Measurements from ENCODE around the gene QSOX1. TPM values are rescaled to one million over a fixed set of nuclear protein-coding genes. Genes with fewer than 3 reads are reported as not detected.
A peak's percentile ranks its signal among the peaks of the same experiment; 100 is the strongest.

The QSOX1 gene
- total and polyA plus RNA-seq, 2 donors (not counting 3 experiments of a cell fraction or from before 2014, with no cell fraction given) = 256 to 415 TPM

- TF ChIP-seq, protein P1, sequence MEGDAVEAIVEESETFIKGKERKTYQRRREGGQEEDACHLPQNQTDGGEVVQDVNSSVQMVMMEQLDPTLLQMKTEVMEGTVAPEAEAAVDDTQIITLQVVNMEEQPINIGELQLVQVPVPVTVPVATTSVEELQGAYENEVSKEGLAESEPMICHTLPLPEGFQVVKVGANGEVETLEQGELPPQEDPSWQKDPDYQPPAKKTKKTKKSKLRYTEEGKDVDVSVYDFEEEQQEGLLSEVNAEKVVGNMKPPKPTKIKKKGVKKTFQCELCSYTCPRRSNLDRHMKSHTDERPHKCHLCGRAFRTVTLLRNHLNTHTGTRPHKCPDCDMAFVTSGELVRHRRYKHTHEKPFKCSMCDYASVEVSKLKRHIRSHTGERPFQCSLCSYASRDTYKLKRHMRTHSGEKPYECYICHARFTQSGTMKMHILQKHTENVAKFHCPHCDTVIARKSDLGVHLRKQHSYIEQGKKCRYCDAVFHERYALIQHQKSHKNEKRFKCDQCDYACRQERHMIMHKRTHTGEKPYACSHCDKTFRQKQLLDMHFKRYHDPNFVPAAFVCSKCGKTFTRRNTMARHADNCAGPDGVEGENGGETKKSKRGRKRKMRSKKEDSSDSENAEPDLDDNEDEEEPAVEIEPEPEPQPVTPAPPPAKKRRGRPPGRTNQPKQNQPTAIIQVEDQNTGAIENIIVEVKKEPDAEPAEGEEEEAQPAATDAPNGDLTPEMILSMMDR (IDR thresholded peaks at IDR 0.05; ENCODE audit: extremely low read depth in 1 of 2, insufficient read depth in 1 of 2, low read depth in 1 of 2, low read length in 2 of 2) = peak; percentile 63 to 81
- TF ChIP-seq GATA2 (IDR thresholded peaks at IDR 0.05; ENCODE audit: insufficient read depth, insufficient read length, low read depth, low read length) = no peak
- TF ChIP-seq FOS (IDR thresholded peaks at IDR 0.05; ENCODE audit: borderline replicate concordance, insufficient read depth, low read length) = no peak
- TF ChIP-seq EZH2 (IDR thresholded peaks at IDR 0.05; ENCODE audit: borderline replicate concordance, low read depth, low read length, severe bottlenecking) = no peak
- TF ChIP-seq, protein P2, sequence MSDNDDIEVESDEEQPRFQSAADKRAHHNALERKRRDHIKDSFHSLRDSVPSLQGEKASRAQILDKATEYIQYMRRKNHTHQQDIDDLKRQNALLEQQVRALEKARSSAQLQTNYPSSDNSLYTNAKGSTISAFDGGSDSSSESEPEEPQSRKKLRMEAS (IDR thresholded peaks at IDR 0.05; ENCODE audit: insufficient read depth, insufficient read length) = no peak
- no peak for TF ChIP-seq JUN (IDR thresholded peaks at IDR 0.05; ENCODE audit: borderline replicate concordance, insufficient read depth, insufficient read length, low read depth)
- TF ChIP-seq POLR2A (IDR thresholded peaks at IDR 0.05; ENCODE audit: low read depth, low read length) = no peak
- ChIA-PET CTCF (interaction anchor here (0.5 to 7.3 kb wide), 50 partner anchors 10 to 463 kb away, joined by 3 to 76 read pairs (median 5); partner anchors contain the start of genes CEP350, QSOX1 and TOR1AIP1), POLR2A (no interaction called here)
- no peaks in the 10 kb centered on the region for H4K20me1 ChIP-seq (replicated peaks; ENCODE audit: control insufficient read depth, extremely low read depth, insufficient read depth, low read length)
- H3K27me3 ChIP-seq (ENCODE audit: control insufficient read depth in 2 of 2, insufficient read depth in 2 of 2, low read length in 2 of 2) = no peaks in the 10 kb centered on the region
- H3K9me3 ChIP-seq (replicated peaks; ENCODE audit: control insufficient read depth, insufficient read depth, low read length) = no peaks in the 10 kb centered on the region
- H3K79me2 ChIP-seq (ENCODE audit: control insufficient read depth, insufficient read depth, low read length) = peaks cover 18% of the 10 kb centered on the region
- H3K27ac ChIP-seq (ENCODE audit: insufficient read depth, low read depth, low read length) = no peak overlapping the region
- H3K9ac ChIP-seq (replicated peaks; ENCODE audit: extremely low read depth, insufficient read depth, low read length) = no peak overlapping the region
- H3K4me1 ChIP-seq (ENCODE audit: control insufficient read depth, extremely low read depth, insufficient read depth, low read length) = no peaks in the 10 kb centered on the region
- peaks cover 0 to 4% of the 10 kb centered on the region in 2 experiments for H3K36me3 ChIP-seq (ENCODE audit: control insufficient read depth in 2 of 2, extremely low read depth in 1 of 2, insufficient read depth in 2 of 2, low read length in 2 of 2)
- BruUV-seq (replicated peaks) = no TSS peak
- no peak overlapping the region for H2AFZ ChIP-seq (ENCODE audit: low read depth, low read length)
- FAIRE-seq (peak; percentile 80), DNase-seq (ENCODE audit: low read depth, low spot score) (peak; percentile 51)
- no peak overlapping the region for H3K4me2 ChIP-seq (ENCODE audit: insufficient read depth, low read length)
- H3K4me3 ChIP-seq (replicated peaks in 1 of 3; ENCODE audit: insufficient read depth in 1 of 3, low read depth in 1 of 3, low read length in 3 of 3) = no peak overlapping the region
- intact Hi-C loops (cut with micrococcal nuclease) (loop anchor here (1.0 kb wide), 3 partner anchors 215 to 302 kb away; partner anchors contain the start of gene CEP350), dilution Hi-C loops (cut with MboI; ENCODE audit: extremely low pct_ligation_motif_present, low sequenced_read_pairs) (no loop called here)
- no peaks in the 10 kb centered on the region for H3K9me1 ChIP-seq (replicated peaks; ENCODE audit: control insufficient read depth, extremely low read depth, insufficient read depth, low read length)
Observed at GRCh38 chr1:180168786-180169639, 14.3 kb downstream of the QSOX1 start.

Data from endothelial cell of umbilical vein (primary cell).